ENCODE results near the gene HHIPL2. TPM values are rescaled to one million over a fixed set of nuclear protein-coding genes. Genes with fewer than 3 reads are reported as not detected.

Gene HHIPL2
- total RNA-seq, 1 donor from 2014 or later, result not detected

- H3K9me3 Mint-ChIP-seq, result no peaks in the 10 kb centered on the region
- Histone ChIP-seq H2AFZ (replicated peaks) (peak overlapping the region; percentile 33), H3K4me2 (peak overlapping the region; percentile 51)
These were observed 667 bp downstream of the HHIPL2 start for GRCh38 chr1:222547260-222547614.

DNA sequence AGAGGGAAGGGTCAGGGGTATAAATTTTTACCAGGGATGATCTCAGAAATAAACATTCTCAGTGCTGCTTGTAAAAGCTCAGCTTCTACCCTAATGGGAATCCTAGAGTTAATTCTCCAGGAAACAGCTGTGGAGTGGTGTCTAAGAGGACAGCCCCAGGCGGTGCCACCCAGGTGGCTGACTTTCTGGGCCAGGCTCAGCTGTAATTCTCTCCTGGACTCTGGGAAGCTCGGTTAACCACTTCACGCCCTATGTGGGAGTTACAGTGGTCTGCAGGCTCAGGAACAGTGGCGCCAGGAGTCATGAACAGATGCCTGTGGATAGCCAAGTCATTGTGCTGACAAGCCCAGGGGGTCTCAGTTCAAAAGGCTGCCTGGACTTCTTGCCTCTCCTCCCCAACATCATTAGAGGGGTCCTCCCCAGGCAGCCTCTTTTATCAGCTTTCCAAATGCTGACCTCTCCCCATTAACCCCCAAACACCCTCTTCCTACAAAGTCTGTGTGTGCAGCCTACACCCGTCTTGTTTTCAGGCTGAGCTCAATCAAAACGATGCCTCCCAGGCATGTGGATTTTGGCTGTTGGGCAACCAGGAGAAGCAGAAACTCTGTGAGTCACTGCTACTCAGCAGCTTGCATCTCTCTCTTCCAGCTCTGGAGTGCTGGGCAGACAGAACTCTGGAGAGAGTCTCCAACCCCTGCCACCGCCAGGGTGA is 1.2 kb downstream of the HHIPL2 start:
- Histone ChIP-seq H3F3A (ENCODE audit: low read depth) (peaks cover 9% of the 10 kb centered on the region), H3K4me1 (peaks cover 18% of the 10 kb centered on the region), H3K27ac (no peak overlapping the region), H4K20me1 (ENCODE audit: low read depth) (no peaks in the 10 kb centered on the region), H3K4me2 (peak overlapping the region; percentile 51), H3K9ac (no peak overlapping the region), H2AFZ (replicated peaks) (peak overlapping the region; percentile 33), H3K4me3 (no peak overlapping the region), H3K9me3 (ENCODE audit: low read depth) (no peaks in the 10 kb centered on the region), H3K79me2 (ENCODE audit: low read depth) (no peaks in the 10 kb centered on the region), H3K27me3 (no peaks in the 10 kb centered on the region), H3K36me3 (no peaks in the 10 kb centered on the region)
- Mint-ChIP-seq H3K27ac (peak overlapping the region; percentile 84), H3K9me3 (no peaks in the 10 kb centered on the region), H3K36me3 (no peaks in the 10 kb centered on the region), H3K4me1 (peaks cover 28% of the 10 kb centered on the region), H3K4me3 (peak overlapping the region; percentile 26), H3K27me3 (ENCODE audit: insufficient read depth, low read depth) (no peaks in the 10 kb centered on the region)
- DNase-seq (ENCODE audit: low spot score), result peak; percentile 34
- TF ChIP-seq, protein P1, sequence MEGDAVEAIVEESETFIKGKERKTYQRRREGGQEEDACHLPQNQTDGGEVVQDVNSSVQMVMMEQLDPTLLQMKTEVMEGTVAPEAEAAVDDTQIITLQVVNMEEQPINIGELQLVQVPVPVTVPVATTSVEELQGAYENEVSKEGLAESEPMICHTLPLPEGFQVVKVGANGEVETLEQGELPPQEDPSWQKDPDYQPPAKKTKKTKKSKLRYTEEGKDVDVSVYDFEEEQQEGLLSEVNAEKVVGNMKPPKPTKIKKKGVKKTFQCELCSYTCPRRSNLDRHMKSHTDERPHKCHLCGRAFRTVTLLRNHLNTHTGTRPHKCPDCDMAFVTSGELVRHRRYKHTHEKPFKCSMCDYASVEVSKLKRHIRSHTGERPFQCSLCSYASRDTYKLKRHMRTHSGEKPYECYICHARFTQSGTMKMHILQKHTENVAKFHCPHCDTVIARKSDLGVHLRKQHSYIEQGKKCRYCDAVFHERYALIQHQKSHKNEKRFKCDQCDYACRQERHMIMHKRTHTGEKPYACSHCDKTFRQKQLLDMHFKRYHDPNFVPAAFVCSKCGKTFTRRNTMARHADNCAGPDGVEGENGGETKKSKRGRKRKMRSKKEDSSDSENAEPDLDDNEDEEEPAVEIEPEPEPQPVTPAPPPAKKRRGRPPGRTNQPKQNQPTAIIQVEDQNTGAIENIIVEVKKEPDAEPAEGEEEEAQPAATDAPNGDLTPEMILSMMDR (IDR thresholded peaks at IDR 0.05), result no peak
- TF ChIP-seq EZH2phosphoT487 (IDR thresholded peaks at IDR 0.05), result no peak
- no peak for TF ChIP-seq EZH2 (IDR thresholded peaks at IDR 0.05)

More at GRCh38 chr1:222547260-222547614, 667 bp downstream of the HHIPL2 start:
- Mint-ChIP-seq H3K27ac (peak overlapping the region; percentile 84), H3K36me3 (no peaks in the 10 kb centered on the region), H3K4me1 (peaks cover 28% of the 10 kb centered on the region), H3K4me3 (peak overlapping the region; percentile 26), H3K27me3 (ENCODE audit: insufficient read depth, low read depth) (no peaks in the 10 kb centered on the region)
- H3K36me3 ChIP-seq, result no peaks in the 10 kb centered on the region
- H3K9ac ChIP-seq, result no peak overlapping the region
- H3F3A ChIP-seq (ENCODE audit: low read depth), result peaks cover 9% of the 10 kb centered on the region
- DNase-seq (ENCODE audit: low spot score), result no peak
- no peaks in the 10 kb centered on the region for H3K9me3 ChIP-seq (ENCODE audit: low read depth)
- H4K20me1 ChIP-seq (ENCODE audit: low read depth), result no peaks in the 10 kb centered on the region
- H3K27ac ChIP-seq, result no peak overlapping the region
- no peaks in the 10 kb centered on the region for H3K27me3 ChIP-seq
- H3K4me3 ChIP-seq, result no peak overlapping the region
- H3K4me1 ChIP-seq, result peaks cover 18% of the 10 kb centered on the region
- TF ChIP-seq EZH2phosphoT487 (IDR thresholded peaks at IDR 0.05) (no peak), EZH2 (IDR thresholded peaks at IDR 0.05) (no peak)
- TF ChIP-seq, protein P1 (IDR thresholded peaks at IDR 0.05), result no peak
- H3K79me2 ChIP-seq (ENCODE audit: low read depth), result no peaks in the 10 kb centered on the region

DNA sequence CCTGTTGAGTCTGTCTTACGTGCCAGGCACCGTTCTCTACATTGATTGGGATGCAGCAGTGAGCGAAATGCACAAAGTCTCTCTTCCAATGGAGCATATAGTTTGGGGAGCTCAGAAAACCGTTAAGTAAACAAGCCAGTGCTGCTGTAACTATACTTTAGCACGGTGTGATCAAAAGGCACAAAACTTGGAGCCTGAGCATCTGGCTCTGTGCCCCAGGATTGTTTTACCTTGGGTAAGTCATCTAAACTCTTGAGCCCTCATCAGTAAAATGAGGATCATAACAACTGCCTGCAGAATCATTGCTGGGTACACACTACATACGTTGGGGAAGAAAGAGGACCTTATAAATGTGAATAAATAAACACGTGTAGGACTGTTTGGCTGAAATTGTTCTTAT is 1.8 kb downstream of the HHIPL2 start:
- H3F3A ChIP-seq (ENCODE audit: low read depth), result peaks cover 9% of the 10 kb centered on the region
- Mint-ChIP-seq H3K36me3 (no peaks in the 10 kb centered on the region), H3K27ac (no peak overlapping the region), H3K4me3 (no peak overlapping the region), H3K4me1 (peaks cover 28% of the 10 kb centered on the region), H3K27me3 (ENCODE audit: insufficient read depth, low read depth) (no peaks in the 10 kb centered on the region), H3K9me3 (no peaks in the 10 kb centered on the region)
- H4K20me1 ChIP-seq (ENCODE audit: low read depth), result no peaks in the 10 kb centered on the region
- no peaks in the 10 kb centered on the region for H3K36me3 ChIP-seq
- no peak overlapping the region for H3K4me2 ChIP-seq
- TF ChIP-seq EZH2 (IDR thresholded peaks at IDR 0.05) (no peak), EZH2phosphoT487 (IDR thresholded peaks at IDR 0.05) (no peak)
- TF ChIP-seq, protein P1 (IDR thresholded peaks at IDR 0.05), result no peak
- no peaks in the 10 kb centered on the region for H3K27me3 ChIP-seq
- no peak overlapping the region for H2AFZ ChIP-seq (replicated peaks)
- DNase-seq (ENCODE audit: low spot score), result no peak
- H3K27ac ChIP-seq, result no peak overlapping the region
- peaks cover 18% of the 10 kb centered on the region for H3K4me1 ChIP-seq
- H3K4me3 ChIP-seq, result no peak overlapping the region
- no peak overlapping the region for H3K9ac ChIP-seq
- no peaks in the 10 kb centered on the region for H3K9me3 ChIP-seq (ENCODE audit: low read depth)
- H3K79me2 ChIP-seq (ENCODE audit: low read depth), result no peaks in the 10 kb centered on the region

All from neural progenitor cell (in vitro differentiated cells).